ENCODE measurements around the gene EPHA2.

EPHA2 gene

DNA sequence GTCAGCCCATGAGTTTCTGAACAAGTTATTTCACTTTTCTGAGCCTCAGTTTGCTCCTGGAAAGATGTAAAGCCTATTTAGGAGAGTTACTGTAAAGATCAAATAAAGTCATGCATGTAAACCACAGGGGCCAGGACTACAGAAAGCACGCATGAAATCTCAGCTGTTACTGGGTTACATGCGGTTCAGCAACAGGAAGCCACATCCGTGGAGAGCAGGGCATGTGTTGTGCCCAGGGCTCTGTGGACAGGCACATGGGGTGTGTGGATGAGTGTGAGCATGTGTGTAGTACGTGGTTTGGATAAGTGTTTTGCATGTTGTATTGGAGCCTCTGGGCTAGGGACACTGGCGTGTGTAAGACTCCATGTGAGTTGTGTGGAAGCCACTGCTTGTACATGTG lies 2.2 kb upstream of the EPHA2 start:
- no CpG with 5 or more reads among the region's 5 CpGs for WGBS (ENCODE audit: insufficient coverage, insufficient read length)
- peaks cover 5% of the 10 kb centered on the region for H3K4me1 ChIP-seq (ENCODE audit: control insufficient read depth, insufficient read depth, low read length)
- no peak overlapping the region for H3K27ac ChIP-seq (ENCODE audit: low read length)

DNA sequence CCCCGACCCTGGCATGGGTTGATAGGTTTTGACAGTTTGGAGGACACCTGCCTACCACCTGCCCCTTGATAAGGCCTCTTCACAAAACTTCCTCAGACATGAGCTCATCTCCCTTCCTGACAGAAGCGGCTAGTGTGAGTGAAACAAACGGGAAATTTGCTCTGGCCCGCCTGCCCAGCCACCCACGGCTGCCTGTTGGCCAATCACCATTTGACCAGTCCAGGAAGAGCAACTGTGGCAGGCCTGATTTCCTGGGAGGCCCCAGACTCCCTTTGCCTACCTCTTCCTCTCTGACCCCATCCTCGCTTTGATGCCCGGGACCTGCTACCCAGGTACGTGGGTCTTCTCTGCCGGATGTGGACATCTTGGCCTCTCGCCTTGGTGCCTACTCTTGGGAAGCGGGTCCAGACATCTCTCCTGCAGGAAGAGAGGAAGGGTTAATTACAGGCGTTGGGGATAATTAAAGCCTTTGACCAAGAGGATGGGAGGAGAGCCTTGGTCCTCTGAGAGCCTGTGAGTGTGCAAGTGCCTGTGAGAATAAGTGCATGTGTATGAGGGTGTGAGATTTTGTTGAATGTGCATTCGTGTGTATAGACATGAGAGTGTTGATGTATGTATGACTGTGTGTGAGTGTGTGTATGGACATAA lies 1.1 kb upstream of the EPHA2 start:
- Histone ChIP-seq H3K4me1 (ENCODE audit: control insufficient read depth, insufficient read depth, low read length) (peaks cover 7% of the 10 kb centered on the region), H3K4me3 (ENCODE audit: low read length) (no peak overlapping the region)

More for the DNA sequence above, 2.2 kb upstream of the EPHA2 start:
- Histone ChIP-seq H3K9me3 (ENCODE audit: control insufficient read depth, insufficient read depth, low read length) (no peaks in the 10 kb centered on the region), H3K36me3 (ENCODE audit: control insufficient read depth, insufficient read depth, low read length) (no peaks in the 10 kb centered on the region), H3K4me3 (ENCODE audit: low read length) (no peak overlapping the region), H3K27me3 (ENCODE audit: control insufficient read depth, insufficient read depth, low read length) (no peaks in the 10 kb centered on the region)
- DNase-seq (ENCODE audit: low read depth, low spot score), result no peak

DNA sequence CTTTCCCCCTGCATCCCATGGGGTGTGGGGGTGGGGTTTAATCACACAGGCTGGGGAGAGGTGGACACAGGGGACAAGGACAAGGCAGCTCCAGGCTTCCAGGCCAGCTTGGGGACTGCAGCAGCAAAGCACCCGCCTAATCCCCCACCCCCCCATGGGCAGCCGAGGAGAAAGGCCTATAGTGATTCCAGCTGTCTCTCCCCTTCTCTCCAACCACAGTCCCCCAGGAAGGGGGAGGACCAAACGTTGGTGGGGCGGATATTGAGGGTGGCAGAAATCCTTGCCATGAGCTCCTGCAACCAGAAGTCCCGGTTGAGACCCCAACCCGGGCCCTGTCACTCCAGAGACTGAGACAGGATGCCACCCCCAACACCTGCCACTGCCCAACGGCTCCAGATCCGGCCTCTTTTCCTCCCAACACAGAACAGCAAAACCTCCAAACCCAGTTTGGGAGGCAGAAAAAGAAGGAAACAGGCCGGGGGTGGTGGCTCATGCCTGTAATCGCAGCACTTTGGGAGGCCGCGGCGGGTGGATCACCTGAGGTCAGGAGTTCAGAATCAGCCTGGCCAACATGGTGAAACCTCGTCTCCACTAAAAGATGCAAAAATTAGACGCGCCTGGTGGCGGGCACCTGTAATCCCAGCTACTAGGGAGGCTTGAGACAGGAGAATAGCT lies 1.7 kb downstream of the EPHA2 start:
- no CpG with 5 or more reads among the region's 17 CpGs for WGBS (ENCODE audit: insufficient coverage, insufficient read length)
- Histone ChIP-seq H3K4me1 (ENCODE audit: control insufficient read depth, insufficient read depth, low read length) (peaks cover 13% of the 10 kb centered on the region), H3K36me3 (ENCODE audit: control insufficient read depth, insufficient read depth, low read length) (peaks cover 10% of the 10 kb centered on the region), H3K9me3 (ENCODE audit: control insufficient read depth, insufficient read depth, low read length) (no peaks in the 10 kb centered on the region), H3K27me3 (ENCODE audit: control insufficient read depth, insufficient read depth, low read length) (no peaks in the 10 kb centered on the region), H3K27ac (ENCODE audit: low read length) (no peak overlapping the region), H3K4me3 (ENCODE audit: low read length) (no peak overlapping the region; the same call in 1 of the 2 replicates)
- no peak for DNase-seq (ENCODE audit: low read depth, low spot score)

More for the DNA sequence above, 1.1 kb upstream of the EPHA2 start:
- H3K27me3 ChIP-seq (ENCODE audit: control insufficient read depth, insufficient read depth, low read length), result no peaks in the 10 kb centered on the region
- no peak for DNase-seq (ENCODE audit: low read depth, low spot score)
- no peaks in the 10 kb centered on the region for H3K36me3 ChIP-seq (ENCODE audit: control insufficient read depth, insufficient read depth, low read length)
- no peak overlapping the region for H3K27ac ChIP-seq (ENCODE audit: low read length)
- H3K9me3 ChIP-seq (ENCODE audit: control insufficient read depth, insufficient read depth, low read length), result no peaks in the 10 kb centered on the region
- WGBS (ENCODE audit: insufficient coverage, insufficient read length), result 100% methylated on average over 1 of the region's 13 CpGs

DNA sequence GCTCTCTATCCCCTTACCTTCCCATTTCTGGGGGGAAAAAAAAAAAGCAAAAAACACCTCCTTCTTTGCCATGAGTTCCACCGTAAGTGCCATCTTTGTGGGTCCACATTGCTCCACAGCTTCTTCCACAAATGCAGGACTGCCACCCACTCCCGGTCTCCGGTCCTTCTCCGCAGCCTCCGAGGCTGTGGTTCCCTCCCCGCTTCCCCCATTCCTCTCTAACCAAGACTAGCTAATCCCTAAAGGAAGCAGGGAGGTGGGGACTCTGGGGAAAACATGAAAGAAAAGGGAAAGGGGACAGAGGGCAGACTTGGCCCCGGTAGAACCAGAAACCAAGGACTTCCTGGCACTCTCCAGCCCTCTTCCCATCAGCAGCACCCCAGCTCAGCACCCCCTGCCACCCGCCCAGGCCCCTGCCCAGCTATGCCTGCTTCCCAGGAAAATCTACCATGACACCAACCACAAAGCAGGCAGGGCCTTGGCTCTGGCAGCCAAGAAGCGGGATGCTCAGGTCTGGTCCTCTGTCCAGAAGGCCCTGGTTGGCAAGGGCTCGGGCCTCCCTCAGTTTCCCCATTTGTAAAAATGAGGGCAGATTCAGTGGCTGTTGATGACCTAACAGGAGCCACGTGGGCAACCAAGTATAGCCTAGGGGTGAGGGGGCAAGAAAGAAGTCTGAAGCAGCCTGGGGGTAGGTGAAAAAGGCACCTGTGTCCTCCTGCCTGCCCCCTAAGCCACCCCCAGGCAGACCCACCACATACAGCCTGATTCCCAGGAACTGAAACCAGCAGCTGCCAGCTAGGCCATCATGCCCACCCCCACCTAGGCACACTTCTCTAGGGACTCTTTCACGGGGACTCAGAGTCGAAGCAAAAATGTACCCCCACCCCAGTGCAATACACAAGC lies 2.5 kb downstream of the EPHA2 start:
- H3K4me1 ChIP-seq (ENCODE audit: control insufficient read depth, insufficient read depth, low read length), result peaks cover 13% of the 10 kb centered on the region
- H3K9me3 ChIP-seq (ENCODE audit: control insufficient read depth, insufficient read depth, low read length), result no peaks in the 10 kb centered on the region
- DNase-seq (ENCODE audit: low read depth, low spot score), result no peak
- no CpG with 5 or more reads among the region's 13 CpGs for WGBS (ENCODE audit: insufficient coverage, insufficient read length)
- peaks cover 18% of the 10 kb centered on the region for H3K36me3 ChIP-seq (ENCODE audit: control insufficient read depth, insufficient read depth, low read length)
- no peak overlapping the region for H3K4me3 ChIP-seq (ENCODE audit: low read length)
- H3K27ac ChIP-seq (ENCODE audit: low read length), result no peak overlapping the region
- no peaks in the 10 kb centered on the region for H3K27me3 ChIP-seq (ENCODE audit: control insufficient read depth, insufficient read depth, low read length)

DNA sequence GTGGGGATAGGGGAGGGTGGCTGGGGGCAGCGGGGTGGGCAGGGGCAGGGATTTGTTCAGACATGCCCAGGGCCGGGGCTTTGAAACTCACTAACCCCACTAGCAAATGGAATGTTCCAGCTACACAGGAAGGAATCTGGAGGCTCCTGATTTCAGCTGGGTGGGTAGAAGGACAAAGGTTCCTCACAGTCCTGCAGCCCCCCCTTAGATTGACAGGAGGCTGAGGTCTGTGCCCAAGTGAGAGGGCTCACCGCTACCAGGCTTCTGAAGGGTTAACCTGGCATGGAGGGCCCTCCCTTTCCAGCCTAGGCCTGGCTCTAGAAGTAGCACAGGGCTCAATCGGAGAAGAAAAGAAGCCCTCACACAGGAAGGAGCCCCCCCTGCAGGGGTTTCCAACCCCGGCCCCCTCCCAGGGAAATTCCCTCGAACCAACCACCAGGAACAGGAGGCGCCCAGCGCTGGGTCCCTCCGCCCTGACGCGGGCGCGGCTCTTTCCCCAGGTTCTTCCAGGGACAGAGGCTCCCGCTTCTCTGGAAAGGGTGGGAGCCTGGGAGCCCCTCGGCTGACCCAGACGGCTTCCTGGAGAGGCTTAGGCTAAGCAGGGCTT lies 3.3 kb downstream of the EPHA2 start:
- H3K9me3 ChIP-seq (ENCODE audit: control insufficient read depth, insufficient read depth, low read length), result no peaks in the 10 kb centered on the region
- peaks cover 20% of the 10 kb centered on the region for H3K36me3 ChIP-seq (ENCODE audit: control insufficient read depth, insufficient read depth, low read length)
- no CpG with 5 or more reads among the region's 16 CpGs for WGBS (ENCODE audit: insufficient coverage, insufficient read length)
- H3K27me3 ChIP-seq (ENCODE audit: control insufficient read depth, insufficient read depth, low read length), result no peaks in the 10 kb centered on the region
- DNase-seq (ENCODE audit: low read depth, low spot score), result no peak
- no peak overlapping the region for H3K4me3 ChIP-seq (ENCODE audit: low read length)
- H3K27ac ChIP-seq (ENCODE audit: low read length), result no peak overlapping the region
- H3K4me1 ChIP-seq (ENCODE audit: control insufficient read depth, insufficient read depth, low read length), result peaks cover 15% of the 10 kb centered on the region

DNA sequence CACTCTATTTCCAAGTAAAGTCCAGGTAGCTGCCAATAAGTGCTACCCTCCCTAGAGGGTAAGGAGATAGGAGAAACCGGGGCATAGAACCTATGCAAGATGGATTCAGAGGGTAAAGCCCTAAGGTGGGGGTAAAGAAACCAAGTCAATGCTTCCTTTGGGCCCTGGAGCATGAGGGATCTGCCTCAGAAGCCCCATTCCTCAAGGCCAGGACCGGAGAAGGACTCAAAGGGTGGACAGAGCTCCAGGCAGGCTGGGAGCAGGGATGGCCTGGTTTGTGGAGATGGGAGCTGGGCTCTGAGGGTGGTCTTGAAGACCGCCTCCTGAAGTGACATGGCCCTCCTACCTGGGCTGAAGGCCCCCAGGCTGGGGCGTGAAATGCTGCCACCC lies 3.9 kb downstream of the EPHA2 start:
- H3K27ac ChIP-seq (ENCODE audit: low read length), result no peak overlapping the region
- WGBS (ENCODE audit: insufficient coverage, insufficient read length), result no CpG with 5 or more reads among the region's 4 CpGs
- DNase-seq (ENCODE audit: low read depth, low spot score), result no peak
- H3K4me1 ChIP-seq (ENCODE audit: control insufficient read depth, insufficient read depth, low read length), result peaks cover 15% of the 10 kb centered on the region
- H3K27me3 ChIP-seq (ENCODE audit: control insufficient read depth, insufficient read depth, low read length), result no peaks in the 10 kb centered on the region
- H3K4me3 ChIP-seq (ENCODE audit: low read length), result no peak overlapping the region
- peaks cover 20% of the 10 kb centered on the region for H3K36me3 ChIP-seq (ENCODE audit: control insufficient read depth, insufficient read depth, low read length)
- H3K9me3 ChIP-seq (ENCODE audit: control insufficient read depth, insufficient read depth, low read length), result no peaks in the 10 kb centered on the region

DNA sequence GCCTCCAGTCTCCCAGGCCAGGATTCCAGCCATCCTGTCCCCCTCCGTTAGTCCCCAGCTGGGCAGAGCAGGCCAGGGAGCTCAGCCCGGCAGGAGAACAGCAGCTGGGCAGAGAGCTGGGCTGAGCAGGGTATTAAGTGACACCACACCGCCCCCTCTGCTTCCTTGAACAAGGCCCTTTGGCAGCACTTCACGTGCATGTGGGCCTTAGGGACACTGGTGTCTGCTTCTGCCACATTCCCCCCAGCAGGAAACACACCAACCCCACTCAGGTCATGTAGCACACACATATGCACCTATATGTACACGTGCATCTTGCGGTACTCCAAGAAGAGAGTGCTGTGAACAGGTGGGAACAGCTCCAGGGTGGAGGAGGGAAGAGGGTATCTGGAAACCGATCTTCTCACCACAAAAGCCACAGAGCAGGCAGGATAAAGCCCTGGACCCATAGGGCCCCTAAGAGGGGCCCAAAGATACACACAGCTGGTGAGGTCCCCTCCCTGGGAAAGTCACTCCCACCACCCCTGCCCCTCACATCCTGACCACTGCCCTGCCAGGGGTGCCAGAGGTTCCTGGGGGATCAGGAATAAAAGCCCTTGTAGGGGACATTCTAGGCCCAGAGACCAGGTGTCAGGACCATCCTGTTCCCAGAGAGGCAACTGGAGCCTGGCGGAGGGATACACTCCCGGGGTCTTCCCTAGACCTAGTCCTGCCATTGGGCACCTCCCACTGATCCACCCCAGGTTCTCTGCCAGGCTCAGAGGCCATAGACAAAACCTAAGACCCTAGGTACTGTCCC lies 4.5 kb downstream of the EPHA2 start:
- WGBS (ENCODE audit: insufficient coverage, insufficient read length), result no CpG with 5 or more reads among the region's 9 CpGs
- H3K9me3 ChIP-seq (ENCODE audit: control insufficient read depth, insufficient read depth, low read length), result no peaks in the 10 kb centered on the region
- H3K4me3 ChIP-seq (ENCODE audit: low read length), result no peak overlapping the region
- H3K27me3 ChIP-seq (ENCODE audit: control insufficient read depth, insufficient read depth, low read length), result no peaks in the 10 kb centered on the region
- H3K36me3 ChIP-seq (ENCODE audit: control insufficient read depth, insufficient read depth, low read length), result peaks cover 20% of the 10 kb centered on the region
- peaks cover 21% of the 10 kb centered on the region for H3K4me1 ChIP-seq (ENCODE audit: control insufficient read depth, insufficient read depth, low read length)
- H3K27ac ChIP-seq (ENCODE audit: low read length), result no peak overlapping the region
- no peak for DNase-seq (ENCODE audit: low read depth, low spot score)

DNA sequence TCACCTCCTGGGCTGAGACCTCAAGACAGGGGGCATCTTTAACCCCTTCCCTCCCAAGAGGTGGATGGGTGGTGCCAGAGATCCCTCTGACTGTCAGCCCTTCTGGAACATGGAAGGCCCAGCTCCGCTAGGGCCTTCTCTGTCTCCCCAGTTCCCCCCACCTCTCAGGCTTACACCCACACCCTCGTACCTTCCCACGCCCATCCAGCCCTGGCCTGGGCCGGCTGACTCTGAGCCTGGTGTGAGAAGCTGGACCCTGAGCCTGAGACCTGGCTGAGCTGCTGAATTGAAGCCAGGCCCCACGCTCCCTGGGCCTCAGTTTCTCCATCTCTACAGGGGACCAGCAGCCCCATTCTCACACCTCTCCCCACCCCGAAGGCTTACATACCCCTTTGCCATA lies 5.4 kb downstream of the EPHA2 start:
- Histone ChIP-seq H3K27ac (ENCODE audit: low read length) (no peak overlapping the region), H3K36me3 (ENCODE audit: control insufficient read depth, insufficient read depth, low read length) (peaks cover 20% of the 10 kb centered on the region), H3K27me3 (ENCODE audit: control insufficient read depth, insufficient read depth, low read length) (no peaks in the 10 kb centered on the region), H3K4me3 (ENCODE audit: low read length) (no peak overlapping the region), H3K4me1 (ENCODE audit: control insufficient read depth, insufficient read depth, low read length) (peaks cover 21% of the 10 kb centered on the region), H3K9me3 (ENCODE audit: control insufficient read depth, insufficient read depth, low read length) (no peaks in the 10 kb centered on the region)
- WGBS (ENCODE audit: insufficient coverage, insufficient read length), result no CpG with 5 or more reads among the region's 6 CpGs
- no peak for DNase-seq (ENCODE audit: low read depth, low spot score)

DNA sequence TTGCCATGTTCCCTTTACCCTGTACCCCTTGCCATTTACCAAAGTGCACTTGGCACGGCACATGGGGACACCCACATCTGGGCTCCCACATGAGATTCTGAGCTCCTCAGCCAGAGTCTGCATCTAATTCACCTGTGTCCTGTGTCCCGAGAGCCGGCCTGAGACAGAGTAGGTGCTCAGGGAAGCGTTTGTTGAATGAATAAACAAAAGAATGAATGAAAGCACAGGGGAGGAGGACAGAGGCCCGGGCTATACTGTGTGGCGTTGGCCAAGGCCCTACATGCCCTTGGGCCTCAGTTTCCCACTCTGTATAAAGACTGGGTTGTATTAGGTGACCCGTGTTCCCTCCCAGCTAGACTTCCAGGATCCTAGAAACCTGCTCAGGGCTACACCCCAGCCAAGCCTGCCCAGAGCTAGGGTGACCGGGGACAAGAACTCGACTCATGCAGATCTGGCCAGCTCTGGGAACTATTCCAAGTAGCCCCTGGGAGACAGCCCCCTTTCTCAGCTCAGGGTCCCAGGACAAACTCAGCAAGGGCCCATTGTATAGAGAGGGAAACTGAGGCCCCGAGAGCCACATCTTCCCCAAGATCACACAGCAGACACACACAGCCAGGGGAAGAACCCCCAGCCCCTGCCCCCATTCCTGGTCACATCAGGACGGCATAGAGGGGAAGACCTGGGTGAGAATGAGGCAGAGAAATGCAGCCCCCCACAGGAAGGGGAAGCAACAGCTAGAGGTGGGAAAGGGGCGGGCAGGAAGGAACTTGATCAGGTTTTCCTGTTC lies 6.0 kb downstream of the EPHA2 start:
- no peak overlapping the region for H3K27ac ChIP-seq (ENCODE audit: low read length)
- no peak overlapping the region for H3K4me3 ChIP-seq (ENCODE audit: low read length)
- no peak for DNase-seq (ENCODE audit: low read depth, low spot score)
- no peaks in the 10 kb centered on the region for H3K27me3 ChIP-seq (ENCODE audit: control insufficient read depth, insufficient read depth, low read length)
- peaks cover 23% of the 10 kb centered on the region for H3K4me1 ChIP-seq (ENCODE audit: control insufficient read depth, insufficient read depth, low read length)
- H3K9me3 ChIP-seq (ENCODE audit: control insufficient read depth, insufficient read depth, low read length), result no peaks in the 10 kb centered on the region
- peaks cover 20% of the 10 kb centered on the region for H3K36me3 ChIP-seq (ENCODE audit: control insufficient read depth, insufficient read depth, low read length)
- no CpG with 5 or more reads among the region's 12 CpGs for WGBS (ENCODE audit: insufficient coverage, insufficient read length)
